Measurements from ENCODE around the gene RAPGEF2. TPM values are rescaled to one million over a fixed set of nuclear protein-coding genes. Genes with fewer than 3 reads are reported as not detected.

RAPGEF2 gene
- polyA plus RNA-seq, 1 donor (not counting 4 experiments of a cell fraction or from before 2014, with no cell fraction given), result 23.8 TPM

GRCh38 chr4:159308566-159309340, 205.9 kb downstream of the RAPGEF2 start:
- Histone ChIP-seq H3K36me3 (ENCODE audit: control insufficient read depth in 2 of 2, extremely low read depth in 1 of 2, insufficient read depth in 2 of 2, low read length in 2 of 2) (peaks cover 1 to 3% of the 10 kb centered on the region in 2 experiments), H3K9ac (ENCODE audit: control insufficient read depth, extremely low read depth, insufficient read depth, low read length) (peak overlapping the region; percentile 7), H3K27ac (ENCODE audit: control insufficient read depth, insufficient read depth, low read length) (peak overlapping the region; percentile 40), H3K4me1 (ENCODE audit: control insufficient read depth, extremely low read depth, insufficient read depth, low read length) (peaks cover 18% of the 10 kb centered on the region), H3K27me3 (ENCODE audit: control insufficient read depth, extremely low read depth, insufficient read depth, low read length) (no peaks in the 10 kb centered on the region), H3K9me1 (ENCODE audit: control insufficient read depth, extremely low read depth, insufficient read depth, low read length) (no peaks in the 10 kb centered on the region), H2AFZ (ENCODE audit: control insufficient read depth, low read length) (peak overlapping the region; percentile 34), H3K9me3 (ENCODE audit: control insufficient read depth, low read depth, low read length) (no peaks in the 10 kb centered on the region), H4K20me1 (ENCODE audit: control insufficient read depth, extremely low read depth, insufficient read depth, low read length) (no peaks in the 10 kb centered on the region), H3K4me3 (ENCODE audit: control insufficient read depth in 2 of 3, extremely low read depth in 1 of 3, insufficient read depth in 2 of 3, low read depth in 1 of 3, low read length in 3 of 3) (peak overlapping the region in 1 of 3 experiments; percentile 2), H3K79me2 (ENCODE audit: control insufficient read depth, insufficient read depth, low read length) (peaks cover 2% of the 10 kb centered on the region), H3K4me2 (ENCODE audit: control insufficient read depth, extremely low read depth, insufficient read depth, low read depth, low read length) (peak overlapping the region; percentile 52)
- no peak for TF ChIP-seq EZH2 (IDR thresholded peaks at IDR 0.05; ENCODE audit: low read length)
- TF ChIP-seq, protein P1, sequence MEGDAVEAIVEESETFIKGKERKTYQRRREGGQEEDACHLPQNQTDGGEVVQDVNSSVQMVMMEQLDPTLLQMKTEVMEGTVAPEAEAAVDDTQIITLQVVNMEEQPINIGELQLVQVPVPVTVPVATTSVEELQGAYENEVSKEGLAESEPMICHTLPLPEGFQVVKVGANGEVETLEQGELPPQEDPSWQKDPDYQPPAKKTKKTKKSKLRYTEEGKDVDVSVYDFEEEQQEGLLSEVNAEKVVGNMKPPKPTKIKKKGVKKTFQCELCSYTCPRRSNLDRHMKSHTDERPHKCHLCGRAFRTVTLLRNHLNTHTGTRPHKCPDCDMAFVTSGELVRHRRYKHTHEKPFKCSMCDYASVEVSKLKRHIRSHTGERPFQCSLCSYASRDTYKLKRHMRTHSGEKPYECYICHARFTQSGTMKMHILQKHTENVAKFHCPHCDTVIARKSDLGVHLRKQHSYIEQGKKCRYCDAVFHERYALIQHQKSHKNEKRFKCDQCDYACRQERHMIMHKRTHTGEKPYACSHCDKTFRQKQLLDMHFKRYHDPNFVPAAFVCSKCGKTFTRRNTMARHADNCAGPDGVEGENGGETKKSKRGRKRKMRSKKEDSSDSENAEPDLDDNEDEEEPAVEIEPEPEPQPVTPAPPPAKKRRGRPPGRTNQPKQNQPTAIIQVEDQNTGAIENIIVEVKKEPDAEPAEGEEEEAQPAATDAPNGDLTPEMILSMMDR (optimal IDR thresholded peaks at IDR 0.05 in 1 of 3, IDR thresholded peaks at IDR 0.05 in 1 of 3, conservative IDR thresholded peaks at IDR 0.05 in 1 of 3; ENCODE audit: extremely low read depth in 1 of 3, insufficient read depth in 2 of 3, low read length in 3 of 3), result no peak
- DNase-seq (ENCODE audit: low read depth, low spot score) (no peak), FAIRE-seq (peak; percentile 57)
- dilution Hi-C loops (cut with MboI; ENCODE audit: extremely low pct_ligation_motif_present, low sequenced_read_pairs), result no loop called here

GRCh38 chr4:159312236-159312635, 209.4 kb downstream of the RAPGEF2 start:
- FAIRE-seq (no peak), DNase-seq (ENCODE audit: low read depth, low spot score) (no peak)
- no peaks in the 10 kb centered on the region for H3K27me3 ChIP-seq (ENCODE audit: control insufficient read depth, extremely low read depth, insufficient read depth, low read length)
- H3K9me1 ChIP-seq (ENCODE audit: control insufficient read depth, extremely low read depth, insufficient read depth, low read length), result no peaks in the 10 kb centered on the region
- dilution Hi-C loops (cut with MboI; ENCODE audit: extremely low pct_ligation_motif_present, low sequenced_read_pairs), result no loop called here
- no peaks in the 10 kb centered on the region for H3K9me3 ChIP-seq (ENCODE audit: control insufficient read depth, low read depth, low read length)
- H3K79me2 ChIP-seq (ENCODE audit: control insufficient read depth, insufficient read depth, low read length), result peaks cover 2% of the 10 kb centered on the region
- H3K4me2 ChIP-seq (ENCODE audit: control insufficient read depth, extremely low read depth, insufficient read depth, low read depth, low read length), result no peak overlapping the region
- H3K36me3 ChIP-seq (ENCODE audit: control insufficient read depth in 2 of 2, extremely low read depth in 1 of 2, insufficient read depth in 2 of 2, low read length in 2 of 2), result peaks cover 0 to 8% of the 10 kb centered on the region in 2 experiments
- no peak for TF ChIP-seq EZH2 (IDR thresholded peaks at IDR 0.05; ENCODE audit: low read length)
- TF ChIP-seq, protein P1 (optimal IDR thresholded peaks at IDR 0.05 in 1 of 3, IDR thresholded peaks at IDR 0.05 in 1 of 3, conservative IDR thresholded peaks at IDR 0.05 in 1 of 3; ENCODE audit: extremely low read depth in 1 of 3, insufficient read depth in 2 of 3, low read length in 3 of 3), result no peak
- H3K4me3 ChIP-seq (ENCODE audit: control insufficient read depth in 2 of 3, extremely low read depth in 1 of 3, insufficient read depth in 2 of 3, low read depth in 1 of 3, low read length in 3 of 3), result no peak overlapping the region
- no peak overlapping the region for H3K27ac ChIP-seq (ENCODE audit: control insufficient read depth, insufficient read depth, low read length)
- no peak overlapping the region for H3K9ac ChIP-seq (ENCODE audit: control insufficient read depth, extremely low read depth, insufficient read depth, low read length)
- H4K20me1 ChIP-seq (ENCODE audit: control insufficient read depth, extremely low read depth, insufficient read depth, low read length), result no peaks in the 10 kb centered on the region
- H2AFZ ChIP-seq (ENCODE audit: control insufficient read depth, low read length), result no peak overlapping the region
- H3K4me1 ChIP-seq (ENCODE audit: control insufficient read depth, extremely low read depth, insufficient read depth, low read length), result peaks cover 18% of the 10 kb centered on the region

Data from keratinocyte (primary cell).